Pons (tissue), 1 donor: ENCODE data around the gene CMTM1.
"Not testable (repeated sequence)": the region's sequence is repeated elsewhere in the genome, so short reads cannot be mapped to it uniquely, and the experiment has no call there.

ENCODE experiments used
- DNase-seq: peaks from one replicate; pipeline ENCODE4 v3.0.0-alpha.2; 2016; ENCODE audit warnings: low spot score

Gene CMTM1

GRCh38 chr16:66592814-66593213 lies 26.6 kb downstream of the CMTM1 start:
- no peak for DNase-seq

DNA sequence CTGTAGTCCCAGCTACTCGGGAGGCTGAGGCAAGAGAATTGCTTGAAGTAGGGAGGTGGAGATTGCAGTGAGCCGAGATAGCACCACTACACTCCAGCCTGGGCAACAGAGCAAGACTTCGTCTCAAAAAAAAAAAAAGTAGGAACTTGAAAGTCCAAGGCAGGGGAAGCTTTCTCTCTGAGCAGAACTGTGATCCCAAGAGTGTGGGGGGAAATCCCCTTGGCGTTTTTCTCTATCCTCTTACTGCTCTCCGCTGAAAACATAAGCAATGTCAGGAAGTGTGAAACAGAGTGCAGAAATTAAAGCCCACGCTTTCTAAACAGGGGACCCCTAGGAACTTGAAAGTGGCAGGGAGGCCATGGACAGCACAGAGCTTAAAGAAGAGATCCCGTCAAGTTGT lies 28.5 kb downstream of the CMTM1 start:
- no peak for DNase-seq

DNA sequence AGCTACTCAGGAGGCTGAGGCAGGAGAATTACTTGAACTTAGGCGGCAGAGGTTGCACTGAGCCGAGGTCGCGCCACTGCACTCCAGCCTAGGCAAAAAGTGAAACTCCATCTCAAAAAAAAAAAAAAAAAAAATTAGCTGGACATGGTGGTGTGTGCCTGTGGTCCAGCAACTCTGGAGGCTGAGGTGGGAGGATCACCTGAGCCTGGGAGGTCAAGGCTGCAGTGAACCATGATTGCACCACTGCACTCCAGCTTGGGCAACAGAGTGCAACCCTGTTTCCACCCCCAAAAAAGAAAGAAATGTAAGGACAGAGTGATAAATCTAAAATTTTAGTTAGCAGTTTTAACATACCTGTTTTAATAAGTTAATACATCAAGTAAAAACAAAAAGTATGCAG lies 30.3 kb downstream of the CMTM1 start:
- DNase-seq, result not testable (repeated sequence)

- DNase-seq, result no peak
Observed at GRCh38 chr16:66596986-66597848, 31.0 kb downstream of the CMTM1 start.

- DNase-seq, result no peak
Observed at GRCh38 chr16:66598111-66598510, 31.9 kb downstream of the CMTM1 start.

GRCh38 chr16:66599726-66600125 lies 33.5 kb downstream of the CMTM1 start:
- no peak for DNase-seq

- DNase-seq, result no peak
Observed at GRCh38 chr16:66600477-66600876, 34.2 kb downstream of the CMTM1 start.

GRCh38 chr16:66601471-66601870 lies 35.2 kb downstream of the CMTM1 start:
- no peak for DNase-seq

DNA sequence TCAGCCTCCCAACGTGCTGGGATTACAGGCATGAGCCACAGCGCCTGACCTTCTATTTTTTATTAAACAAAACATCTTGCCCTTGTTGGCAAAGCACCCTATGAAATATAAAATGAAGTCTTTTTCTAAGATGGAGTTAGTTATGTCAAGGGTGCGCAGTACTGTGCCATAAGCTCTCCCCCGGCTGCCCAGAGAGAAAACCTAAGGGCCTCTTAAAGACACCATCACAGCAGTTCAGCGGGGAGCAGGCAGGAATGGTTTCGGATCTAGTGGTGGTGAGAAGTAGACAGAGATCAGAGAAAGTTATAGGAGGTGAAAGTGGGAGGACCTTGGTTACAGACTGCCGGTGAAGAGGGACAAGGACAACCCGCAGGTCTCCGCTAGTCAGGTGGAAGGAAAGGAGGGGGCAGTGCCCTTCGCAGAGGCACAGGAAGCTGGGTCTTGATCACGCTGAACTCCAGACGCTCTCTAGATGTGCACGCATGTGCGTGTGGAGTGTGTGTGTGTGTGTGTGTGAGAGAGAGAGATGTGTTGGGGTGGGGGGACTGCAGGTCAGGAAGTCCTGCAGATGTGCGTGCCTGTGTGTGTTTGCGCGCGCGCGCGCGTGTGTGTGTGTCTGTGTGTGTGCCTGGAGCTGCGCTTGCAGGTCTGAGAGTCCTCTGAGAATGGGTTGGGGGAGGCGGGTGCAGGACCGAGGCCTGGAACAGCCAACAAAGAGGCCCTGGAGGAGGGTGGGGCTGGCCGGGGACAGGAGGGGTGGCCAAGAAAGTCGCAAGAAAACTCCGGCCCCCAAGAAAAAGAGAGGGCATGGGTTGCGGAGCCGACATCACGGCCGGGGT lies 37.5 kb downstream of the CMTM1 start:
- peak; percentile 34 for DNase-seq

- DNase-seq, result no peak
Observed at GRCh38 chr16:66604376-66605176, 38.3 kb downstream of the CMTM1 start, which contains the start of gene CMTM3. Gene CMTM3, plus strand, starts transcription at chr16:66604704. Its CDS starts 102 bp downstream, at chr16:66604806.

DNA sequence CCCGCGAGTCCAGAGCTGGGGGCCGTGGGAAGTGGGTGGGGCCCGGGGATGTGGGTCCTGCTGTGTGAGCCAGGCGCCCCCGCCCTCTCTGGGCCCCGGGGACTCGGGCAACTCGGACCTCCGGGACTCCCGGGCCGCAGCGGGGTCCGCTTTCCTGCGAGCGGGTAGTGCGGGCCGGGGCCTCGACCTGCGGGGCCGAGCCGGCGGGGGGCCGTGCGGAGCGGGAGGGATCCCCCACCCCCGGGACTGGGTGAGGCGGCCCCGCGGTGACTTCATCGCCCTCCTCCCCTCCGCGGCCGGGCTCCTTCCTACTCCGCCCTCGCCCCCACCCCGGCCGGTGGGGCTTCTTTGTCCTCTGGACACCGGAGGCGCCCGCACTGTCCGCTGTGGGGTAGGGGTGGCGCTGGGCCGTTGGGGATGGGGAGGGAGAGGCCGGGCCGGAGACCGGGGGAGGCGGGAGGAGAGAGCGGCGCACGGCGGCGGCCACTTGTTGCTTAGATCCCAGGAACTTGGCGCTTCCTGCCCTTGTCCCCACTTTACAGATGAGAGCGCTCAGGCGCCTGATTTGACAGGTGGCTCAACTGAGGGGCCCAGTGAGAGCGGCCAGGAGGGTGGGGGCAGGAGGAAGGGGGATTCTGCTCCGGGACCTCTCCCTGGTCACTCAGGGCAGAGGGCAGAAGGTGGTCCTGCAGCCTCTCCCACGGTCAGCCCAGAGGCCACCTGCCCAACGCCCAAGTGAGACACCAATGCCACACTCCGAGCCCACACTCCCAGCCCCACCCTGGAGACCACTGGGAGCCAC lies 39.1 kb downstream of the CMTM1 start:
- DNase-seq, result no peak

GRCh38 chr16:66605979-66606751 lies 39.9 kb downstream of the CMTM1 start:
- DNase-seq, result no peak

- peak; percentile 59 for DNase-seq
Observed at GRCh38 chr16:66608241-66609138, 42.3 kb downstream of the CMTM1 start.

GRCh38 chr16:66609139-66609510 lies 42.9 kb downstream of the CMTM1 start:
- DNase-seq, result no peak

GRCh38 chr16:66610111-66610820 lies 44.0 kb downstream of the CMTM1 start:
- DNase-seq, result no peak

DNA sequence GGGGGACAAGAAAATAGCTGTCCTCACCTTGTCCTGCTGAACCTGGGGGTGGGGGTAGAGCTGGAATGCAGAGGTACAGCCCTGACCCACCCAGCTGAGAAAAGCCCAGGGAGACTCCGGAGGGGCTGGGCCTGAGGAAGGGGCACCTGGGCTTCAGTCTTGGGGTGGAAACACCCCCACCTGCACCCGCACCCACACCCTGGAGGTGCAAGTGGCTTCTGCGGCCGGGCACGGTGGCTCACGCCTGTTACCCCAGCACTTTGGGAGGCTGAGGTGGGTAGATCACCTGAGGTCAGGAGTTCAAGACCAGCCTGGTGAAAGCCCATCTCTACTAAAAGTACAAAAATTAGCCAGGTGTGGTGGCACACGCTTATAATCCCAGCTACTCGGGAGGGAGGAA lies 45.7 kb downstream of the CMTM1 start:
- DNase-seq, result not testable (repeated sequence)

DNA sequence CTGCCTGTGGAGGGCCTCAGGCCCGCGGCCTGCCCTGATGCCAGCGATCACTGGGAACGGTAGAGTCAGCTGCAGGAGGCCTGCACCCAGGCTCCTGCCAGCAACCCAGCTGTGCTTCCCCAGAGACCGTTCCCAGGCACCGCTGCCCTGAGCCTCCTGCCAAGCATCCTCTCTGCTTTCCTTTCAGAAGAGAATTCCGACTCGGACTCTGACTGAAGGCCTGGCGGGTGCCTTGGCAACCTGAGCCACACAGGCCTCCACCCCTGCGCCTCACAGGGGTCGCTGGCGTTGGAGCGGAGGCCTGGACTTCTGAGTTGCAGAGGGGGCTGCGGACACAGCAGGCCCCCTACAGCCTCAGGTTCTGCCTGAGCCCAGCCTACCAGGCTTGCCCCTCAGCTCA lies 46.2 kb downstream of the CMTM1 start:
- DNase-seq, result no peak

DNA sequence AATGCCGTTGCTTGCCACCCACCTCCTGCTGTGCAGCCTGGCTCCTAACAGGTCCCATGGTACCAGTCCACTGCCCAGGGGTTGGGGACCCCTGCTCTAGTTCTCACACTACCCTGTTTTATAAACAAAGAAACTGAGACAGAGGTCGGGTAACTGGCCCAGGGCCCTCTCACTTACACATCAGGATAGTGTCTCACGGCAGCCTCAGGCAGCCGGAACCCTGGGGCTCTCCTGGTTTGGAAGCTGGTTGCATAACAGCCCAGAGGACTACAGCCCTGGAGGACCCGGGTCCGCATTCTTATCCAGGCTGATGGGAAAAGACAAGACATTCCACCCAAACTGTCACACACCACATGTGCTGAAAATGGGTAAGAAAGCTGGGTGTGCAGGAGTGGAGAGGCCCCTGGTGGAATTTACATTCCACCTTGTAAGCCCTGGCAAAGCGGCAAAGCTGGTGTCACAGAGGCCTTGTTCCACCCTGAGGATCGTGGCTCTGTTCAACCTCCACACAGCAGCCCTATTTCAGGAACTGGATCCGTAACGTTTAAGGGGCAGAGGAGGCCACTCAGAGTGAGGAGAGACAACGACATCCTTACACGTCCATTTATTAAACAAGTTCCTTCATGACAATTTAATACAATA lies 48.0 kb downstream of the CMTM1 start:
- no peak for DNase-seq
